Ovary (tissue), 9 donors: ENCODE results near the gene RALA. TPM values are rescaled to one million over a fixed set of nuclear protein-coding genes. Genes with fewer than 3 reads are reported as not detected.
"Not testable (repeated sequence)": the region's sequence is repeated elsewhere in the genome, so short reads cannot be mapped to it uniquely, and the experiment has no call there.

ENCODE experiments used
- DNase-seq, 5 donors: peaks; one replicate each; pipeline ENCODE4 v3.0.0-alpha.2; 2019 to 2020
- H3K27ac ChIP-seq, 2 donors: fragments of 200-600 bp; one replicate each; pipeline versions ENCODE4 v1.5.1 to v1.8.0; 2019 to 2022
- H3K27me3 ChIP-seq: fragments of 200-600 bp; one replicate; pipeline ENCODE4 v1.8.0; 2022
- H3K36me3 ChIP-seq: fragments of 200-600 bp; sonication (generic); one replicate; pipeline ENCODE4 v1.5.1; 2019
- H3K4me1 ChIP-seq: one replicate; pipeline ENCODE4 v1.8.1; 2013; ENCODE audit warnings: mild to moderate bottlenecking, moderate library complexity; ENCODE audit not compliant: insufficient read depth
- H3K4me3 ChIP-seq: fragments of 200-600 bp; sonication (generic); one replicate; pipeline ENCODE4 v1.5.1; 2017
- H3K9me3 ChIP-seq, 2 donors: fragments of 200-600 bp in 1 of 2; sonication (generic) in 1 of 2; one replicate each; pipeline versions ENCODE4 v1.5.1 to v1.8.1; 2013 to 2019; ENCODE audit warnings: mild to moderate bottlenecking in 1 of 2, moderate library complexity in 1 of 2
- EP300 ChIP-seq: sonication (generic); formaldehyde crosslinking; IDR thresholded peaks from one replicate; pipeline ENCODE4 v1.6.1; 2017; ENCODE audit warnings: antibody characterized with exemption
- POLR2A ChIP-seq: fragments of 450-650 bp; IDR thresholded peaks from one replicate; pipeline ENCODE4 v1.6.1; 2017; ENCODE audit warnings: antibody characterized with exemption, mild to moderate bottlenecking, moderate library complexity
- WGBS, 3 donors: extraction: QIAGEN DNeasy Blood & Tissue Kit in 1 of 3; methylation state at CpG; one replicate each; pipeline versions ENCODE4 v1.1.5 to v1.1.7; 2013 to 2017; 5-methylcytosine and 5-hydroxymethylcytosine counted together
- intact Hi-C, 4 donors: fragments of 100-400 bp; cut with DNase I; formaldehyde crosslinking; loops; one replicate each; pipeline versions ENCODE4 v1.11.0 to v1.15.1; 2022 to 2023
- polyA plus RNA-seq, 2 donors: library from polyadenylated mRNA; stranded (reverse); fragments of 200-250 nt in 1 of 2; fragments of 350-450 nt in 1 of 2; fragmentation: Illumina TruSeq in 1 of 2; extraction: RNeasy Lipid Tissue Mini Kit (QIAGEN cat#74804) in 1 of 2; gene quantifications; one replicate each; pipeline ENCODE4 v1.2.3, GENCODE V29; 2013 to 2014
- total RNA-seq, 7 donors: library from RNA; depleted of rRNA in 2 of 7; stranded (reverse); fragments of >200 nt in 2 of 7; fragmentation: NEBNext Ultra II Directional in 3 of 7; extraction: Animal tissue kit (Norgen Biotek cat#: 25700) in 3 of 7; gene quantifications; one replicate each; pipeline versions ENCODE4 v1.1.0 to v1.2.4, GENCODE V29; 2016 to 2023
- TF ChIP-seq, protein P1 (sequence below), 3 donors: fragments of 450-650 bp in 2 of 3; fragments of 200-600 bp in 1 of 3; IDR thresholded peaks; one replicate each; pipeline versions ENCODE4 v1.5.1 to v1.8.0; 2016 to 2022; ENCODE audit warnings: antibody characterized with exemption in 3 of 3, mild to moderate bottlenecking in 1 of 3
- donor health status: DM: no; HTN: no; CAD: no; lungs with moderate emphysema.
- donor health status: DM: no; HTN: no; CAD: no.
- donor health status: Bipolar disorder and iron deficiency.
- donor health status: DM: yes; HTN: yes; CAD: no.
- donor health status: DM: no; HTN: no; CAD: no.
- donor health status: DM: yes; HTN: yes; CAD: no.

Gene RALA
- total and polyA plus RNA-seq, 9 donors: 13.9 to 32.9 (median 25.2) TPM

DNA sequence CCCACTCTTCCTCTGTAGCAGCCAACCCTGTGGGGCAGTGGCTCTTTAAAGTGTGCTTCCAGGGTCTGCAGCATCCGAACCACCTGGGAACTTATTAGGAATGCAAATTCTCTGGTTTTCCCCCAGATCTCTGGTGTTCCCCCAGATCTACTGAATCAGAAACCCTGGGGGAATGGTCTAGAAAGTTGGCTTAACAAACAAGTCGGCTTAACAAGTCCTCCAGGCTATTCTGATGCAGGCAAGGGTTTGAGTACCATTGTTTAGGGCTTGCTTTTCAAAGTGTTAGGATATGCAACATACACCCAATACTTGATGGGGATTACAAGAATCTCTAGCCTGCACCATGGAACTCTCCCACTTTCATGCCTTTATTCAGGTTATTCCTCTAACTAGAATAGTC lies 126.3 kb downstream of the RALA start:
- H3K27ac ChIP-seq: no peak overlapping the region
- H3K4me1 ChIP-seq: peaks cover 4% of the 10 kb centered on the region
- H3K9me3 ChIP-seq: no peaks in the 10 kb centered on the region
- 97 to 100% (median 100%) methylated on average over 2 of the region's 2 CpGs for whole genome bisulfite sequencing, 3 donors
- TF ChIP-seq, protein P1, sequence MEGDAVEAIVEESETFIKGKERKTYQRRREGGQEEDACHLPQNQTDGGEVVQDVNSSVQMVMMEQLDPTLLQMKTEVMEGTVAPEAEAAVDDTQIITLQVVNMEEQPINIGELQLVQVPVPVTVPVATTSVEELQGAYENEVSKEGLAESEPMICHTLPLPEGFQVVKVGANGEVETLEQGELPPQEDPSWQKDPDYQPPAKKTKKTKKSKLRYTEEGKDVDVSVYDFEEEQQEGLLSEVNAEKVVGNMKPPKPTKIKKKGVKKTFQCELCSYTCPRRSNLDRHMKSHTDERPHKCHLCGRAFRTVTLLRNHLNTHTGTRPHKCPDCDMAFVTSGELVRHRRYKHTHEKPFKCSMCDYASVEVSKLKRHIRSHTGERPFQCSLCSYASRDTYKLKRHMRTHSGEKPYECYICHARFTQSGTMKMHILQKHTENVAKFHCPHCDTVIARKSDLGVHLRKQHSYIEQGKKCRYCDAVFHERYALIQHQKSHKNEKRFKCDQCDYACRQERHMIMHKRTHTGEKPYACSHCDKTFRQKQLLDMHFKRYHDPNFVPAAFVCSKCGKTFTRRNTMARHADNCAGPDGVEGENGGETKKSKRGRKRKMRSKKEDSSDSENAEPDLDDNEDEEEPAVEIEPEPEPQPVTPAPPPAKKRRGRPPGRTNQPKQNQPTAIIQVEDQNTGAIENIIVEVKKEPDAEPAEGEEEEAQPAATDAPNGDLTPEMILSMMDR (IDR thresholded peaks at IDR 0.05): no peak
- TF ChIP-seq POLR2A (no peak), EP300 (no peak)
- H3K36me3 ChIP-seq: no peaks in the 10 kb centered on the region
- H3K4me3 ChIP-seq: no peak overlapping the region
- no peak for DNase-seq
- no peaks in the 10 kb centered on the region for H3K27me3 ChIP-seq
- intact Hi-C loops: loop anchor here in 1 of 4 donors (5.0 kb wide), 1 partner anchor 167 kb away; no protein-coding TSS in a partner anchor

DNA sequence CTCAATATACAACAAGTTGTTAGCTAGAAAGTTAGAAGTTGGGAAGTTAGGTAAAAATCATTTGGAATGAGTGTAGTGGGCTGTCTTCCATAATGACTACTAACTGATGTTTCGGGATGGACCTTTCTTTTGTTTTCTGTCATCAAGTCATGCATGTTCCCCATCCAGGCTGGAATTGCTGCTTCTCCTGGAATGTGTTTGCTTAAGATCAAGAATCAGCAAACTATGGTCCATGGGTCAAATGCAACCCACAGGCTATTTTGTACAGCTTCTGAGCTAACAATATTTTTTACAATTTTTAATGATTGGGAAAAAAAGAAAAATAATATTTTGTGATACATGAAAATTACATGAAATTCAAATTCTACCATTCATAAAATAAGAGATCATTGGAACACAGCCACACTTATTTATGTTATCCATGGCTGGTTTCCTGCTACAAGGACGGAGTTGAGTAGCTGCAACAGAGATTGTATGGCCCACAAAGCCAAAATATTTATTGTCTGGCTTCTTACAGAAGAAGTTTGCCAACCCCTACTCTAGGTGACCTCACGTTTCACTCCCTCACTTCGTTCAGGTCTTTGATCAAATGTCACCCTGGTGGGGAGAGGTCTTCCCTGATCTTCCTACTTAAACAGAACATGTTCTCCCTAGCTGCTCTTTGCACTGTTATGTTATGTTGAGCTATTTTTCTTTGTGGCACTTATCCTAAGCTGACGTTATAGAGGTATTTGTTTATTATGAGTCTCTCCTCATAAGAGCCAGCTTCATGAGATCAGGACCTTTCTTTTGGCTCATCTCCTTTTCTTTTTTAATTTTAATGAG lies 127.1 kb downstream of the RALA start:
- WGBS, 3 donors: 44 to 72% (median 69%) methylated on average over 5 of the region's 5 CpGs
- H3K4me1 ChIP-seq: peaks cover 4% of the 10 kb centered on the region
- intact Hi-C loops: no loop called here
- H3K4me3 ChIP-seq: no peak overlapping the region
- no peak overlapping the region for H3K27ac ChIP-seq
- TF ChIP-seq POLR2A: no peak
- TF ChIP-seq EP300: no peak
- TF ChIP-seq, protein P1 (IDR thresholded peaks at IDR 0.05): no peak
- no peaks in the 10 kb centered on the region for H3K9me3 ChIP-seq
- H3K36me3 ChIP-seq: no peaks in the 10 kb centered on the region
- H3K27me3 ChIP-seq: no peaks in the 10 kb centered on the region
- DNase-seq: no peak

DNA sequence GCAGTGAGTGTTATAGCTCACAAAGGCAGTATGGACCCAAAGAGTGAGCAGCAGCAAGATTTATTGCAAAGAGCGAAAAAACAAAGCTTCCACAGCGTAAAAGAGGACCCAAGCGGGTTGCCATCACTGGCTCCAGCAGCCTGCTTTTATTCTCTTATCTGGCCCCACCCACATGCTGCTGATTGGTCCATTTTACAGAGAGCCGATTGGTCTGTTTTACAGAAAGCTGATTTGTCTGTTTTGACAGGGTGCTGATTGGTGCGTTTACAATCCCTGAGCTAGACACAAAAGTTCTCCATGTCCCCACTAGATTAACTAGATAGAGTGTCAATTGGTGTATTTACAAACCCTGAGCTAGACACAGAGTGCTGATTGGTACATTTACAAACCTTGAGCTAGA lies 129.9 kb downstream of the RALA start:
- intact Hi-C loops, DNase-seq, H3K4me3 ChIP-seq, H3K9me3 ChIP-seq, H3K4me1 ChIP-seq, H3K27ac ChIP-seq, H3K27me3 ChIP-seq, H3K36me3 ChIP-seq: not testable (repeated sequence)
- 98 to 100% (median 99%) methylated on average over 5 of the region's 5 CpGs for WGBS, 3 donors

DNA sequence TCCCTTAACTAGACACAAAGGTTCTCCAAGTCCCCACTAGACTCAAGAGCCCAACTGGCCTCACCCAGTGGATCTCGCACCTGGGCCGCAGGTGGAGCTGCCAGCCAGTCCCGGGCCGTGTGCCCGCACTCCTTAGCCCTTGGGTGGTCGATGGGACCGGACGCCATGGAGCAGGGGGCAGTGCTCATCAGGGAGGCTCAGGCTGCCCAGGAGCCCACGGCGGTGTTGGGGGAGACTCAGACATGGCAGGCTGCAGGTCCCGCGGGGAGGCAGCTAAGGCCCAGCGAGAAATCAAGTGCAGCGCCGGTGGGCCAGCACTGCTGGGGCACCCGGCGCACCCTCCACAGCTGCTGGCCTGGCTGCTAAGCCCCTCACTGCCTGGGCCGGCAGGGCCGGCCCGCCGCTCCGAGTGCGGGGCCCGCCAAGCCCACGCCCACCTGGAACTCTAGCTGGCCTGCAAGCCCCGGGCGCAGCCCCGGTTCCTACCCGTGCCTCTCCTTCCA lies 130.5 kb downstream of the RALA start:
- peak overlapping the region; percentile 22 for H3K4me3 ChIP-seq
- 43 to 76% (median 46%) methylated on average over 20 to 29 of the region's 29 CpGs for WGBS, 3 donors

More for the DNA sequence above, 130.5 kb downstream of the RALA start:
- DNase-seq: no peak
- H3K27ac ChIP-seq: no peak overlapping the region
- peaks cover 6% of the 10 kb centered on the region for H3K4me1 ChIP-seq
- no peaks in the 10 kb centered on the region for H3K27me3 ChIP-seq
- TF ChIP-seq, protein P1 (IDR thresholded peaks at IDR 0.05): no peak
- TF ChIP-seq POLR2A (no peak), EP300 (no peak)
- intact Hi-C loops: no loop called here
- no peaks in the 10 kb centered on the region for H3K36me3 ChIP-seq
- H3K9me3 ChIP-seq: no peaks in the 10 kb centered on the region
